NT2/D1 (cell line): ENCODE results near the gene CD46.

Experiments
- YY1 ChIP-seq: IDR thresholded peaks from 2 replicates; pipeline ENCODE4 v1.6.1; 2011; ENCODE audit not compliant: insufficient read length, insufficient read depth
- ZNF274 ChIP-seq: IDR thresholded peaks from 2 replicates; pipeline ENCODE4 v1.6.1; 2011; ENCODE audit warnings: mild to moderate bottlenecking, low read depth, low read length

- TF ChIP-seq YY1 (no peak), ZNF274 (no peak)
These were observed 73.0 kb downstream of the CD46 start for GRCh38 chr1:207824691-207825408.
